ENCODE results near the gene ZNF276.

DNA sequence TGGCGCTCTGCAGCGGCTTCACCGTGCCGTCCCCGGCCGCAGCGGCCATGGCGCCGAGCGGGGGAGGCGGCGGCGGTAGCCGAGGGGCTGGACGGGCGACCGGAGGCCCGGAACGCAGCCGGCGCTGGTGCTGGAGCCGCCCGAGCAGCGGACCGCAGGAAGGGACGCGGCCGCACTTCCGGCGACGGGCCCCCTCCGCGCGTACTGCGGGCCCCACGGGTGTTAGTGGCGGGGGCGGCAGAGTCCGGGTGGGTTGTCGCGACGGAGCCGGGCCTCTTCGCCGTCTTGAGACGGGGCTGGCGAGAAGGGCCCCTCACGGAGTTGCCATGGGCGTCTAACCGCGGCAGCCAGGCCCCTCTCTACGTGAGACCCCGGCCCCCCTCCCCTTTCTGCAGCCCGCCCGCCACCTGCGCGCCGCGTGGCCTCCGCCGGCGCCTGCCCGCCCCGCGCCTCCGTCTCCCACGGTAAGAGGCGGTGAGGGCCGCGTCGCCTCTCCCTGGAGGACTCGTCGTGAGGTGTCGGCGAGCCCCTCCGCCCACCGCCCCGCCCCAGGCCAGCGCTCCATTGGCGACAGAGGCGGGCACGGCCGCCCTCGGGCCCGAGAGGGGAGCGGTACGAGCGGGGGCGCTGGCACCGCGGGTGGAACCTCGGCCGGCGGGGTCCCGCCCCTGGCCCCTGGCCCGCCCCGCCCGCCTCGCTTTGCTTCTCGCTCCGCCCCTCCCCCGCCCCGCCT lies at the start of gene ZNF276, which contains the start of gene VPS9D1:
- TF ChIP-seq, protein P1, sequence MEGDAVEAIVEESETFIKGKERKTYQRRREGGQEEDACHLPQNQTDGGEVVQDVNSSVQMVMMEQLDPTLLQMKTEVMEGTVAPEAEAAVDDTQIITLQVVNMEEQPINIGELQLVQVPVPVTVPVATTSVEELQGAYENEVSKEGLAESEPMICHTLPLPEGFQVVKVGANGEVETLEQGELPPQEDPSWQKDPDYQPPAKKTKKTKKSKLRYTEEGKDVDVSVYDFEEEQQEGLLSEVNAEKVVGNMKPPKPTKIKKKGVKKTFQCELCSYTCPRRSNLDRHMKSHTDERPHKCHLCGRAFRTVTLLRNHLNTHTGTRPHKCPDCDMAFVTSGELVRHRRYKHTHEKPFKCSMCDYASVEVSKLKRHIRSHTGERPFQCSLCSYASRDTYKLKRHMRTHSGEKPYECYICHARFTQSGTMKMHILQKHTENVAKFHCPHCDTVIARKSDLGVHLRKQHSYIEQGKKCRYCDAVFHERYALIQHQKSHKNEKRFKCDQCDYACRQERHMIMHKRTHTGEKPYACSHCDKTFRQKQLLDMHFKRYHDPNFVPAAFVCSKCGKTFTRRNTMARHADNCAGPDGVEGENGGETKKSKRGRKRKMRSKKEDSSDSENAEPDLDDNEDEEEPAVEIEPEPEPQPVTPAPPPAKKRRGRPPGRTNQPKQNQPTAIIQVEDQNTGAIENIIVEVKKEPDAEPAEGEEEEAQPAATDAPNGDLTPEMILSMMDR (IDR thresholded peaks at IDR 0.05), result no peak
- TF ChIP-seq POLR2AphosphoS5 (IDR thresholded peaks at IDR 0.05; ENCODE audit: low read depth, low read length), result peak; percentile 49; the same call in 1 of the 2 replicates
- TF ChIP-seq, protein P2, sequence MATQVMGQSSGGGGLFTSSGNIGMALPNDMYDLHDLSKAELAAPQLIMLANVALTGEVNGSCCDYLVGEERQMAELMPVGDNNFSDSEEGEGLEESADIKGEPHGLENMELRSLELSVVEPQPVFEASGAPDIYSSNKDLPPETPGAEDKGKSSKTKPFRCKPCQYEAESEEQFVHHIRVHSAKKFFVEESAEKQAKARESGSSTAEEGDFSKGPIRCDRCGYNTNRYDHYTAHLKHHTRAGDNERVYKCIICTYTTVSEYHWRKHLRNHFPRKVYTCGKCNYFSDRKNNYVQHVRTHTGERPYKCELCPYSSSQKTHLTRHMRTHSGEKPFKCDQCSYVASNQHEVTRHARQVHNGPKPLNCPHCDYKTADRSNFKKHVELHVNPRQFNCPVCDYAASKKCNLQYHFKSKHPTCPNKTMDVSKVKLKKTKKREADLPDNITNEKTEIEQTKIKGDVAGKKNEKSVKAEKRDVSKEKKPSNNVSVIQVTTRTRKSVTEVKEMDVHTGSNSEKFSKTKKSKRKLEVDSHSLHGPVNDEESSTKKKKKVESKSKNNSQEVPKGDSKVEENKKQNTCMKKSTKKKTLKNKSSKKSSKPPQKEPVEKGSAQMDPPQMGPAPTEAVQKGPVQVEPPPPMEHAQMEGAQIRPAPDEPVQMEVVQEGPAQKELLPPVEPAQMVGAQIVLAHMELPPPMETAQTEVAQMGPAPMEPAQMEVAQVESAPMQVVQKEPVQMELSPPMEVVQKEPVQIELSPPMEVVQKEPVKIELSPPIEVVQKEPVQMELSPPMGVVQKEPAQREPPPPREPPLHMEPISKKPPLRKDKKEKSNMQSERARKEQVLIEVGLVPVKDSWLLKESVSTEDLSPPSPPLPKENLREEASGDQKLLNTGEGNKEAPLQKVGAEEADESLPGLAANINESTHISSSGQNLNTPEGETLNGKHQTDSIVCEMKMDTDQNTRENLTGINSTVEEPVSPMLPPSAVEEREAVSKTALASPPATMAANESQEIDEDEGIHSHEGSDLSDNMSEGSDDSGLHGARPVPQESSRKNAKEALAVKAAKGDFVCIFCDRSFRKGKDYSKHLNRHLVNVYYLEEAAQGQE (IDR thresholded peaks at IDR 0.05; ENCODE audit: insufficient read depth in 1 of 2, low read depth in 2 of 2, low read length in 1 of 2), result 0 out of 4 replicates have a peak, but pooled peaks of 1 of the 2 experiments have one; percentile 40

Data from Panc1 (cell line).